Suprapubic skin (tissue), 4 donors: Measurements from ENCODE around the gene PRDX1. TPM values are rescaled to one million over a fixed set of nuclear protein-coding genes. Genes with fewer than 3 reads are reported as not detected.
"Not testable (repeated sequence)": the region's sequence is repeated elsewhere in the genome, so short reads cannot be mapped to it uniquely, and the experiment has no call there.

Experiments
- DNase-seq, 2 donors: peaks; one replicate each; pipeline ENCODE4 v3.0.0-alpha.2; 2019; ENCODE audit warnings: low spot score in 2 of 2
- H3K27ac ChIP-seq: fragments of 200-600 bp; sonication (generic); one replicate; pipeline ENCODE4 v1.5.1; 2019
- H3K27me3 ChIP-seq: fragments of 200-600 bp; sonication (generic); one replicate; pipeline ENCODE4 v1.5.1; 2019
- H3K36me3 ChIP-seq: fragments of 200-600 bp; sonication (generic); one replicate; pipeline ENCODE4 v1.5.1; 2019
- H3K4me1 ChIP-seq: fragments of 200-600 bp; sonication (generic); one replicate; pipeline ENCODE4 v1.5.1; 2019
- H3K4me3 ChIP-seq: fragments of 200-600 bp; sonication (generic); one replicate; pipeline ENCODE4 v1.5.1; 2019; ENCODE audit warnings: mild to moderate bottlenecking
- H3K9me3 ChIP-seq: fragments of 200-600 bp; sonication (generic); one replicate; pipeline ENCODE4 v1.5.1; 2019
- EP300 ChIP-seq: sonication (generic); formaldehyde crosslinking; IDR thresholded peaks from one replicate; pipeline ENCODE4 v1.6.1; 2017; ENCODE audit warnings: antibody characterized with exemption
- POLR2A ChIP-seq, 2 donors: fragments of 450-650 bp; IDR thresholded peaks; one replicate each; pipeline ENCODE4 v1.6.1; 2017; ENCODE audit warnings: antibody characterized with exemption in 2 of 2, mild to moderate bottlenecking in 2 of 2, moderate library complexity in 2 of 2
- POLR2AphosphoS5 ChIP-seq, 3 donors: sonication (generic); formaldehyde crosslinking; IDR thresholded peaks; one replicate each; pipeline ENCODE4 v1.6.1; 2017; ENCODE audit warnings: antibody characterized with exemption in 3 of 3
- WGBS: methylation state at CpG from one replicate; pipeline ENCODE4 v1.1.5; 2018; 5-methylcytosine and 5-hydroxymethylcytosine counted together
- total RNA-seq, 4 donors: library from RNA; depleted of rRNA; stranded (reverse); fragments of >200 nt; gene quantifications; one replicate each; pipeline ENCODE4 v1.1.0, GENCODE V29; 2016
- TF ChIP-seq, protein P1 (sequence below), 2 donors: fragments of 200-600 bp in 1 of 2; fragments of 450-650 bp in 1 of 2; sonication (generic) in 1 of 2; IDR thresholded peaks; one replicate each; pipeline ENCODE4 v1.5.1; 2016 to 2019; ENCODE audit warnings: antibody characterized with exemption in 2 of 2, mild to moderate bottlenecking in 1 of 2, moderate library complexity in 1 of 2

Gene PRDX1
- total RNA-seq, 4 donors from 2014 or later = 134 to 365 (median 296) TPM

DNA sequence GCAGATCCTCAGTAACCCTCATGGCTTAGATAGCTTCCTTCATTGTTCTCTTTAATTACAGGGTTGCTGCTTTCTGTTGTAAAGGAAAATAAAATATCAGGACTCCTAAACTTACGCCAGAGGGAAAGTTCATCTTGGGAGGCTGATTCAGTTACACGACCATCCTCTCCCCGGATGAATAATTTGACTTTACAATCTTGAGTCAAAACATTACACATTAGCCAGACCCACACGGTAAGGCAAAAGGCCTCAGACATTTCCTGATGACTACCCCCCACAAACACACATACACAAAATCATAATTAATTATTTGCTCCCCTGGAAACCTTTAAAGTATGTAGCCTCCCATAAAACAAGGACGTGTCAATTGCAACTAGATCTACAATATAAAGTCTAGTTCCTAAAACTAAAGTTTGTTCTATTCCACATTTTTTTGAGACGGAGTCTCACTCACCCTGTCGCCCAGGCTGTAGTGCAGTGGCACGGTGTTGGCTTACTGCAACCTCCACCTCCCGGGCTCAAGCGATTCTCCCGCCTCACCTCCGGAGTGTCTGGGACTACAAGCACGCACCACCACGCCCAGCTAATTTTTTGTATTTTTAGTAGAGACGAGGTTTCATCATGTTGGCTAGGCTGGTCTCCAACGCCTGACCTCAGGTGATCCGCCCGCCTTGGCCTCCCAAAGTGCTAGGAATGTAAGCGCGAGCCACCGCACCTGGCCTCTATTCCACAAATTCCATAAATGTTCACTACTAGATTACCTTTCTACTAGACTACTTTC, 830 bp upstream of the PRDX1 start:
- H3K27me3 ChIP-seq = no peaks in the 10 kb centered on the region
- no peaks in the 10 kb centered on the region for H3K9me3 ChIP-seq
- 61% methylated on average over 21 of the region's 21 CpGs for WGBS
- peaks cover 8% of the 10 kb centered on the region for H3K36me3 ChIP-seq
- peak overlapping the region; percentile 89 for H3K27ac ChIP-seq
- no peak for TF ChIP-seq POLR2A (IDR thresholded peaks at IDR 0.05)
- TF ChIP-seq POLR2AphosphoS5 (IDR thresholded peaks at IDR 0.05) = no peak
- no peak for TF ChIP-seq EP300
- H3K4me1 ChIP-seq = peaks cover 30% of the 10 kb centered on the region
- DNase-seq = no peak
- peak overlapping the region; percentile 83 for H3K4me3 ChIP-seq

DNA sequence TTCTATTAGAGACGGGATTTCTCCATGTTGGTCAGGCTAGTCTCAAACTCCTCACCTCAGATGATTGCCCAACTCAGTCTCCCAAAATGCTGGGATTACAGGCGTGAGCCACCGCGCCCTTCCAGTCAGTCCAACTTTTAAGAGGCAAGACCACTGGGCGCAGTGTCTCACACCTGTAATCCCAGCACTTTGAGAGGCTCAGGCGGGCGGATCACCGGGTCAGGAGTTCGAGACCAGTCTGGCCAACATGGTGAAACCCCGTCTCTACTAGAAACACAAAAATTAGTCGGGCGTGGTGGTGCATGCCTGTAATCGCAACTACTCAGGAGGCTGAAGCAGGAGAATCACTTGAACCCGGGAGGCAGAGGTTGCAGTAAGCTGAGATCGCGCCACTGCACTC, 1.9 kb downstream of the PRDX1 start:
- Histone ChIP-seq H3K36me3 (peaks cover 34% of the 10 kb centered on the region), H3K4me1 (peaks cover 39% of the 10 kb centered on the region), H3K4me3 (peak overlapping the region; percentile 83), H3K27ac (peak overlapping the region; percentile 14)
- 73% methylated on average over 16 of the region's 16 CpGs for WGBS
- not testable (repeated sequence) for H3K9me3 ChIP-seq, DNase-seq, H3K27me3 ChIP-seq

DNA sequence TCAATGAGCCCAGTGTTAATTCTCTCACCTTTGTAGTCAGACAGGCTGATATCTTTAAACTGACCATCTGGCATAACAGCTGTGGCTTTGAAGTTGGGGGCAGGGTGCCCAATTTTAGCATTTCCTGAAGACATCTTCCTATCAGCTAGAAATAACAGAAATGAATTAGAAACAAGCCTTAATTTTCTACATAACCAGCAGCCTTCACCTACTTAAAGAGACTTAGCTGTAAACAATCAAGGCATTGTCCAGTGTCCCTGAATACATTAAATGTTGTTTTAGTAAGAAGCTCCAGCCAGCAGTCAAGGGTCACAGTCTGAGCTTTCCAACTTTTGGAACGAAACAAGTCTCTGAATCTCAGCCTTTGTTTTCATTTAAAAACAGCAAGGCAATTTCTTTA, 2.8 kb downstream of the PRDX1 start:
- H3K9me3 ChIP-seq = no peaks in the 10 kb centered on the region
- whole genome bisulfite sequencing = 10% methylated on average over 1 of the region's 1 CpG
- TF ChIP-seq POLR2AphosphoS5 (IDR thresholded peaks at IDR 0.05) (no peak), POLR2A (IDR thresholded peaks at IDR 0.05) (no peak), EP300 (no peak)
- TF ChIP-seq, protein P1, sequence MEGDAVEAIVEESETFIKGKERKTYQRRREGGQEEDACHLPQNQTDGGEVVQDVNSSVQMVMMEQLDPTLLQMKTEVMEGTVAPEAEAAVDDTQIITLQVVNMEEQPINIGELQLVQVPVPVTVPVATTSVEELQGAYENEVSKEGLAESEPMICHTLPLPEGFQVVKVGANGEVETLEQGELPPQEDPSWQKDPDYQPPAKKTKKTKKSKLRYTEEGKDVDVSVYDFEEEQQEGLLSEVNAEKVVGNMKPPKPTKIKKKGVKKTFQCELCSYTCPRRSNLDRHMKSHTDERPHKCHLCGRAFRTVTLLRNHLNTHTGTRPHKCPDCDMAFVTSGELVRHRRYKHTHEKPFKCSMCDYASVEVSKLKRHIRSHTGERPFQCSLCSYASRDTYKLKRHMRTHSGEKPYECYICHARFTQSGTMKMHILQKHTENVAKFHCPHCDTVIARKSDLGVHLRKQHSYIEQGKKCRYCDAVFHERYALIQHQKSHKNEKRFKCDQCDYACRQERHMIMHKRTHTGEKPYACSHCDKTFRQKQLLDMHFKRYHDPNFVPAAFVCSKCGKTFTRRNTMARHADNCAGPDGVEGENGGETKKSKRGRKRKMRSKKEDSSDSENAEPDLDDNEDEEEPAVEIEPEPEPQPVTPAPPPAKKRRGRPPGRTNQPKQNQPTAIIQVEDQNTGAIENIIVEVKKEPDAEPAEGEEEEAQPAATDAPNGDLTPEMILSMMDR (IDR thresholded peaks at IDR 0.05) = no peak
- DNase-seq = no peak
- peak overlapping the region; percentile 14 for H3K27ac ChIP-seq
- H3K4me3 ChIP-seq = no peak overlapping the region
- H3K4me1 ChIP-seq = peaks cover 39% of the 10 kb centered on the region
- H3K27me3 ChIP-seq = no peaks in the 10 kb centered on the region
- H3K36me3 ChIP-seq = peaks cover 43% of the 10 kb centered on the region

DNA sequence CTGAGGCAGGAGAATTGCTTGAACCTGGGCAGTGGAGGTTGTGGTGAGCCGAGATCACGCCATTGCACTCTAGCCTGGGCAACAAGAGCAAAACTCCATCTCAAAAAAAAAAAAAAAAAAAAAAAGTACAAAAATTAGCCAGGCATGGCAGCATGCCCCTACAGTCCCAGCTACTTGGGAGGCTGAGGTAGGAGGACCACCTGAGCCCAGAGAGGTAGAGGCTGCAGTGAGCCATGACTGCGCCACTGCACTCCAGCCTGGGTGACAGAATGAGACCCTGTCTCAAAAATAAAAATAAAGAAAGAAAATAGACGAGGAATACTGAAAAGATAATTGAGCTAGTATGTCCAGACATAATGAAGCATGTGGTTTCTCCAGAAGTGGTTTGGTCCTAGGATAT, 3.3 kb downstream of the PRDX1 start:
- Histone ChIP-seq H3K36me3 (peaks cover 48% of the 10 kb centered on the region), H3K4me1 (peaks cover 39% of the 10 kb centered on the region)
- not testable (repeated sequence) for H3K9me3 ChIP-seq, H3K4me3 ChIP-seq, DNase-seq, H3K27ac ChIP-seq, H3K27me3 ChIP-seq
- WGBS = 93% methylated on average over 4 of the region's 4 CpGs

DNA sequence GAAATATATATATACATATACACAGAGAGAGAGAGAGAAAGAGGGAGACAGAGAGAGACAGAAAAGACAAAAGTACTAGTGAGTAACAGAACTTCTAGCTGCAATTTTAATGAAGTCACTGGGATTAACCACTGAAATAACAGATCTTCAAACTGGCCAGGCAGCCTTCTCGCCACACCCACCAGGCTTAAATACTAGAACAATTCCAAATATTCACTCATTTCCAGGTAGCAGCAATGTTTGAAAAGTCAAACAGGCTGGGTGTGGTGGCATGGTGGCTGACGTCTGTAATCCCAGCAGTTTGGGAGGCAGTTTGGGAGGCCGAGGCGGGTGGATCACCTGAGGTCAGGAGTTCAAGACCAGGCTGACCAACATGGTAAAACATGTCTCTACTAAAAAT, 5.2 kb downstream of the PRDX1 start:
- peaks cover 67% of the 10 kb centered on the region for H3K36me3 ChIP-seq
- peaks cover 30% of the 10 kb centered on the region for H3K4me1 ChIP-seq
- H3K9me3 ChIP-seq = no peaks in the 10 kb centered on the region
- no peaks in the 10 kb centered on the region for H3K27me3 ChIP-seq
- DNase-seq = no peak
- WGBS = 57% methylated on average over 4 of the region's 4 CpGs
- no peak overlapping the region for H3K27ac ChIP-seq
- no peak overlapping the region for H3K4me3 ChIP-seq
- no peak for TF ChIP-seq POLR2A (IDR thresholded peaks at IDR 0.05)
- TF ChIP-seq, protein P1 (IDR thresholded peaks at IDR 0.05) = no peak
- no peak for TF ChIP-seq POLR2AphosphoS5 (IDR thresholded peaks at IDR 0.05)
- TF ChIP-seq EP300 = no peak

DNA sequence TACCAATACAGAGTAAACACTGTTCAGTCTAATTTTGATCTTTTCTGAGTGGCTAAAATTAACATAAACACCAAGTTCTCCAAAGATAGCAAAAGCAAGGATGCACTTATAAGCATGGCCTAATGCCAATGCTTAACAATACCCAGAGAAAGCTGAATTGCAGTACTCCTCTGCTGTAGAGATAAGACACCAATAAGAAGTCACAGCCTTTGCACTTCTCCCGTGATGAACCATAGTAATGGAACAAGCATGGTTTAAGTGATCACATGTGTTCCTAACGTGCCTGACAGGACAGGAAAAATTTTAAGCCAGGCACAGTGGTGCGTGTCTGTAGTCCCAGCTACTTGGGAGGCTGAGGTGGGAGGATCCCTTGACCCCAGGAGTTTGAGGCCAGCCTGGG, 5.6 kb downstream of the PRDX1 start:
- no peak for DNase-seq
- H3K9me3 ChIP-seq = no peaks in the 10 kb centered on the region
- H3K4me1 ChIP-seq = peaks cover 30% of the 10 kb centered on the region
- no peak for TF ChIP-seq POLR2A (IDR thresholded peaks at IDR 0.05)
- TF ChIP-seq, protein P1 (IDR thresholded peaks at IDR 0.05) = no peak
- no peak for TF ChIP-seq POLR2AphosphoS5 (IDR thresholded peaks at IDR 0.05)
- TF ChIP-seq EP300 = no peak
- no peak overlapping the region for H3K4me3 ChIP-seq
- WGBS = 39% methylated on average over 3 of the region's 3 CpGs
- H3K36me3 ChIP-seq = peaks cover 72% of the 10 kb centered on the region
- H3K27me3 ChIP-seq = no peaks in the 10 kb centered on the region
- no peak overlapping the region for H3K27ac ChIP-seq

DNA sequence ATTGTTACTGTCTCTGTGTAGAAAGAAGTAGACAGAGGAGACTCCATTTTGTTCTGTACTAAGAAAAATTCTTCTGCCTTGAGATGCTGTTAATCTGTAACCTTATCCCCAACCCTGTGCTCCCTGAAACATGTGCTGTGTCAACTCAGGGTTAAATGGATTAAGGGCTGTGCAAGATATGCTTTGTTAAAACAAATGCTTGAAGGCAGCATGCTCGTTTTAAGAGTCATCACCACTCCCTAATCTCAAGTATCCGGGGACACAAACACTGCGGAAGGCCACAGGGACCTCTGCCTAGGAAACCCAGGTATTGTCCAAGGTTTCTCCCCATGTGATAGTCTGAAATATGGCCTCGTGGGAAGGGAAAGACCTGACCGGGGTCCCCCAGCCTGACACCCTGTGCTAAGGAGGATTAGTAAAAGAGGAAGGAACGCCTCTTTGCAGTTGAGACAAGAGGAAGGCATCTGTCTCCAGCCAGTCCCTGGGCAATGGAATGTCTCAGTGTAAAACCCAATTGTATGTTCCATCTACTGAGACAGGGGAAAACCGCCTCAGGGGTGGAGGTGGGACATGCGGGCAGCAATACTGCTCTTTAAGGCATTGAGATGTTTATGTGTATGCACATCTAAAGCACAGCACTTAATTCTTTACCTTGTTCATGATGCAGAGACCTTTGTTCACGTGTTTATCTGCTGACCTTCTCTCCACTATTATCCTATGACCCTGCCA, 8.0 kb downstream of the PRDX1 start:
- 76% methylated on average over 9 of the region's 9 CpGs for WGBS
- not testable (repeated sequence) for H3K27ac ChIP-seq, H3K9me3 ChIP-seq, H3K27me3 ChIP-seq, DNase-seq, H3K4me3 ChIP-seq
- Histone ChIP-seq H3K36me3 (peaks cover 89% of the 10 kb centered on the region), H3K4me1 (peaks cover 15% of the 10 kb centered on the region)
